GM21723 (cell line): Measurements from ENCODE around the gene TMEM116.
"Not testable (repeated sequence)": the region's sequence is repeated elsewhere in the genome, so short reads cannot be mapped to it uniquely, and the experiment has no call there.

Experiments used
- ATAC-seq: cut with Tn5 transposase; IDR thresholded peaks from one replicate; pipeline ENCODE4 v1.9.1; 2021; ENCODE audit warnings: mild to moderate bottlenecking, moderate library complexity; ENCODE audit not compliant: unreplicated experiment

The TMEM116 gene

DNA sequence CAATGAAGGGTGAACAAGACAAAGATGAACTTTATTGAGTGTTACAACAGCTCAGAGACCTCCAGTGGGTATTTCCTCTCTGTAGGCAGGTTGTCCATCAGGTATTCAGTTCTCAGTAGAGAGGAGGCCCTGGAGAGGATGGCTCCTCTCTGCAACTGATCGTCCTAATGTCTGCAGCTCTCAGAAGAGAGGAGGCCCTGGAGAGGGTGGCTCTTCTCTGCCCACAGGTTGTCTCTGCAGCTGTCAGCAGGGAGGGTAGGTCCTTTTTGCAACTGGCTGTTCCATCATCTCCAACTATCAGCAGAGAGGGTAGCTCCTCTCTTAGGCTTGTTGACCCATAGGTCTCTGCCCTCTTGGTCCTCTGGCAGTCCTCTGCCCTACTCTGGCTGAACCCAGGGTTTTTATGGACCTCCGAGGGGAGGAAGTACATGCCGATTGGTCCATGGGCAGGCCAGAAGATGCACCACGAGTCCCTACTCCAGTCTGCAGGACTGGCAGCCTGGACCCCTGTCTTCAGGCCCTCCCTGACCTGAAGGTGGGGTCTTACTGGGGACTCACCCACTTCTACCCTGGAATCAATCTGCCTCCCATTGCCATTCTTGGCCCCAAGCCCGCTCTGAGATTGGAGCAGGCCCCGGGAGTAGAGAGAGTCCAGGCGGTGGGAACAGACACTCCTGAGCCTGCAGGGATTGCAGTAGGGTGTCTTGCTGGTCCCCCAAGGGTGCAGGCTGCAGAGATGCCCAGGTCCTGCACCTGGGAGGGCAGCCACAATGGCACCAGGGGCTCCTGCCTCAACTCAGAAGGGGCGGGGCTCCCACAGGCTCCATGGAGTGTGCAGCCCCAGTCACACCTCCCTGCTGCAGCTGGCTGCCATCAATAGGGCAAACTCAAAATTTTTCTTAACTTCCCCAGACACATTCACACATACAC, 2.3 kb downstream of the TMEM116 start:
- no peak for ATAC-seq

GRCh38 chr12:112009596-112009995, 3.4 kb downstream of the TMEM116 start:
- ATAC-seq, result not testable (repeated sequence)

GRCh38 chr12:112008918-112009317, 4.0 kb downstream of the TMEM116 start:
- ATAC-seq, result no peak

DNA sequence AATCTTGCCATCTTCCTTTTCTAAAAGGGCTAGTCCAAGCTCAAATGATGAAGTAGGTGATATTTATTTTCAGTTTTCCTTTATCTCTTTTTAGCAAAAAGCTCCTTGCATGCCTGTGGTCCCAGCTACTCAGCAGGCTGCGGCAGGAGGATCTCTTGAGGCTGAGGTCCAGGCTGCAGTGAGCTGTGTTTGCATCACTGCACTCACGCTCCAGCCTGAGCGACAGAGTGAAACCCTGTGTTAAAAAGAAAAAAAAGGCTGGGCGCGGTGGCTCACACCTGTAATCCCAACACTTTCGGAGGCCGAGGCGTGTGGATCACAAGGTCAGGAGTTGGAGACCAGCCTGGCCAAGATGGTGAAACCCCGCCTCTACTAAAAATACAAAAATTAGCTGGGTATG, 5.0 kb downstream of the TMEM116 start:
- no peak for ATAC-seq

DNA sequence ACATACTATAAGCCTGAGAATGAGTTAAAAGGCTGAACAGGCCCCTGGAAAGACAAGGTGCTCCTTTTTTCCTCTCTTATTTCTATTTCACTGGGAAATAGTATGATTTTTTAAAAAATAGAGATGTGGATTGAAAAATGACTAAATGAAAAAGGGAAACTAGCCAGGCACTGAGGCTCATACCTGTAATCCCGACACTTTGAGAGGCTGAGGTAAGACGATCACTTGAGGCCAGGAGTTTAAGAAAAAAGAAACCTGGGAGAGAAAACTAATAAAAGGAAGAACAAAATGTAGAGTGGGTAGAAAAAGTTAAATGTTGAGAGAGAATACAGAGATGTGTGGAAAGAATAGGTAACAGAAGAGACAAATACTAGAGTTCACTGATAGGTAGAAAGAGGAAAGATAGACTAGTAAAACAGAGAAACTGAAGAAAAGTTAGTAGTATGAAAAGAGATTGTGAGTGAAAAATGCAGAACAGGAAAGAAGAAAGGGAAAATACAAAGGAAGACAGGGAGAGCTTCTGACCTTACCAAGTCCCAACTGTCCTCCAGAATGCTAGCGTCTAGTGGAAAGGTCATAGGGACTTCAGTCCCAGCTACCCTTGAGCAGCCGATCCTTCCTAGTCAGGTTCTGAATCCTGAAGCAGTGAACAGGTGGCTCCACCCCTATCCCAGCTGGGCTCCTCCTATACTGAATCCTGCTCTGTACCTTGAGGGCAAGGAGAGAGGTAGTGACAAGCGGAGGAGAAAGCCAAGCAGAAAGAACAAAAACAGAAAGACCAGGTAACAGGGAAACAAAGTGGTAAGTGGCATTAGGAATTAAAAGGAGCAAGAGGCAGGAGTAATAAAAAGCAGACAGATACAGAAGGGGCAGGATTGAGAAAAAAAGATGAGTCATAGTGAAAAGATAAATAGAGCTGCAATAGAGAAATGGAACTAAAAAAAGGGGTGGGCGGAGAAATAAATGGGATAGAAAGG, 7.3 kb downstream of the TMEM116 start:
- ATAC-seq, result no peak

GRCh38 chr12:112004041-112004440, 8.9 kb downstream of the TMEM116 start:
- ATAC-seq, result no peak

DNA sequence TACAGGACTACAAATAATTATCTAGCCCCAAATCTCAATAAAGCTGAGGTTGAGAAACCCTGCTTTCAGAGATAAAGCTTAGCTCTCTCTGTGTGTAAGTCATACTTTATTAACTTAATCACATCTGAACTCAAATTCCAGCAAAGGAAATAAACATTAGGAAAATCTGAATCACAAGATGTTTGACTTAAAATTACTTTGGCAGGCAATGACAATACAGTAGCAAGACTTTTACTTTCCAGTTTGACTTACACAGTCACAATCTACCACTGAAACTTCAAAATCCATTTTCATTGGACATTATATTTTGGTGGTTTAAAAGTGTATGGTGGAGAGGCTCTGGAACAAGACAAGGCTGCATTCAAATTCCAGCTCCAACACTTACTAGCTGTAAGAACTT, 11.4 kb downstream of the TMEM116 start:
- ATAC-seq, result no peak

DNA sequence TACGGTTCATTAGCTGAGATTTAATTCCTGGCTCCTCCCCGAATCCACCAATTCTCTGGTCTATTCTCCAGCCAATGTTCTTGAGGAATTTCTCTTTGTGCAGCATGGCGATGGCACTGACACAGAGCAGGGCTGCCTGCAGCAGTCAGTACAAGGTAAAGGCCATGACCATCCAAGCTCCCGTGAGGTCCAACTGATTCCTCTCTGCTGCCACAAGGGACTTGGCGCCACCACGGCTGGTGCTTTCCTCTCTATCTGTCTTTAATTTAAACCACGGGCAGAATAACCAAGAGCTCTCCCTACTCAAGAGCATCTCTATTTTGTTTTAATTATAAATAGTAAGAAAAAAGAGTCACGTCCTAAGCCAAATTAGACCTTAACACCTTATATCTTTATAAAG, 12.1 kb downstream of the TMEM116 start:
- no peak for ATAC-seq

- not testable (repeated sequence) for ATAC-seq
Measured at GRCh38 chr12:111999129-111999528, 13.8 kb downstream of the TMEM116 start.

DNA sequence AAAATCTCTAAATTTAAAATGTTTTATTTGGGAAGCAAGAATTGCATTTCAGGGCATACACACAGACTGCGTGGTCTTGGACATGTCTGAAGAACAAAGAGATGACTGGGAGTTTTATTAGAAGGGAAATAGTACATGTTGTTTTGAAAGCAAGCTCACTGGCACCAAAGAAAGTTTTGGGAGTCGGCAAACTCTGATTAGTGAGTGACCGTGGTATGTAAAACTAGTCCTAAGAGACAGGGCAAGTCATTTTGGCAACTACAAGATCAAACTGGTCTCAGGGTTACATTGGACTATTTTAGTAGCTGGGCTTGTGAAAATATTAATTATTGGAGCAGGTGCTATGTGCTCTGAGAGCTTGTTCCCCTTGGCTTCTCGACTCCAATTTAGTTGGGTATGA, 14.9 kb downstream of the TMEM116 start:
- no peak for ATAC-seq

GRCh38 chr12:111997300-111997699, 15.7 kb downstream of the TMEM116 start:
- no peak for ATAC-seq

- ATAC-seq, result no peak
Measured at GRCh38 chr12:111995782-111996480, 17.0 kb downstream of the TMEM116 start.

- not testable (repeated sequence) for ATAC-seq
Measured at GRCh38 chr12:111994211-111995111, 18.5 kb downstream of the TMEM116 start.

DNA sequence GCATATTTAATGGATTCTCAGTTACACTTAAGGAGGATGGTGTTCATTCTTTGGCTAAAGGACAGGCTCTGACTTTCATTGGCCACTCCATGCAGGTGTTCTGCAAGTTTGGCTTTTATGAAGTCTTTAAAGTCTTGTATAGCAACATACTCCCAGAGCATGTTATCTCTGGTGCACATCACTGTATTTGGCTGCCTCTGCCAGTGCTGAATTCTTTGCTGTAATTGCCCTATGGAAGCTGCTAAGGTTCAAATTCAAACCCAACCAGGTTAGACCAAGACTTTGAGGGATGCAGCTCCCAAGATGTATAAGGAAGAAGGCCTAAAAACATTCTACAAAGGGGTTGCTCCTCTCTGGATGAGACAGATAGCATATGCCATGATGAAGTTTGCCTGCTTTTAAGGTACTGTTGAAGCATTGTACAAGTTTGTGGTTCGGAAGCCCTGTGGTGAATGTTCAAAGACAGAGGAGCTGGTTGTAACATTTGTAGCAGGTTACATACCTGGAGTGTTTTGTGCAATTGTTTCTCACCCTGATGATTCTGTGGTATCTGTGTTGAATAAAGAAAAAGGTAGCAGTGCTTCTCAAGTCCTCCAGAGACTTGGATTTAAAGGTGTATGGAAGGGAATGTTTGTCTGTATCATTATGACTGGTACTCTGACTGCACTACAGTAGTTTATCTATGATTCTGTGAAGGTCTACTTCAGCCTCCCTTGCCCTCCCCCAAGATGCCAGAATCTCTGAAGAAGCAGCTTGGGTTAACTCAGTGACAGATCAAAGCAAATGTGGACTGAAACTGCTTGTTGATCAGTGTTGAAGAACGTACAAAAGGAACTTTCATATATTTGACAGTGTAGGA, 19.4 kb downstream of the TMEM116 start:
- no peak for ATAC-seq

GRCh38 chr12:111992464-111992863, 20.5 kb downstream of the TMEM116 start:
- ATAC-seq, result no peak

DNA sequence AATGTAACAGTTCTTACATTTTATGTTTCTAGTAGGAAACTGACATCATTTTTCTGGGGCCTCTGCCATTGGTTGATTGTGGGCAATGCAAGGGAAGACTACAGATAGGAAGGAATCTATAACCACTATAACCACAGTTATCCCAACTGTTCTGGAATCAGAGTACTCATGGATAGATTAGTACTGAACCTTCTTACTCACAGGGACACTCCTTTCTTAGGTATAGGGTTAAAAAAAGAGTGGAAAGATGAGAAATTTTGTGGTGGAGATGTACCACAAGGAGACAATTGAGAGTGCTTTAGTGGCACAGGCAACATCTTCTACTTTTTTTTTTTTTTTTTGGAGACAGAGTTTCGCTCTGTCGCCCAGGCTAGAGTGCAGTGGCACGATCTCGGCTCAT, 21.0 kb downstream of the TMEM116 start:
- no peak for ATAC-seq

GRCh38 chr12:111991535-111991934, 21.4 kb downstream of the TMEM116 start:
- ATAC-seq, result no peak

DNA sequence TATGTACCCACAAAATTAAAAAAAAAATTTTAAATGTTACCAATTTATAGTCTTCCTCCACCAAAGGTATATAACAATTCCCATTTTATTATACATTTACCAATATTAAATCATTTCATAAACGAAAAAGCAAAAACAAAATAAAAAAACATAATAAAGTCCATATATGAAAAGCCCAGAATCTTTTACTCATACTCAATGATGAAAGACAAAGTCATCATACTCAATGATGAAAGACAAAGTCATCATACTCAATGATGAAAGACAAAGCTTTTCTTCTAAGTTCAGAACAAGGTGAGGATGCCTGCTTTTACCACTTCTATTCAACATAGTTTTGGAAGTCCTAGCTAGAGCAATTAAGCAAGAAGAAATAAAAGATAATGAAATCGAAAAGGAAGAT, 28.1 kb downstream of the TMEM116 start:
- no peak for ATAC-seq

DNA sequence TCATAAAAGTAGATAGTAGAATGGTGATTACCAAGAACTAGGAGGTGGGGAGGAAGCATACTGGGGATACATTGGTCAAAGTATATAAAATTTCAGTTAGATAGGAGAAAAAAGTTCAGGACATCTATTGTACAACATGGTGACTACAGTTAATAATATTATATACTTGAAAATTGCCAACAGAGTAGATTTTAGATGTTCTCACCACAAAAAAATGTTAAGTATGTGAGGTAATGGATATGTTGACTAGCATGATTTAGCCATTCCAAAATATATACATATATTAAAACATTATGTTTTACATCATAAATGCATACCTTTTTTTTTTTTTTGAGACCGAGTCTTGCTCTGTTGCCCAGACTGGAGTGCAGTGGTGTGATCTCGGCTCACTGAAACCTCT, 31.0 kb downstream of the TMEM116 start:
- ATAC-seq, result no peak
